B cell (primary cell): ENCODE measurements around the gene WNT9B. TPM values are rescaled to one million over a fixed set of nuclear protein-coding genes. Genes with fewer than 3 reads are reported as not detected.

Source experiments
- ATAC-seq: fragments of 200-7000 bp; cut with Tn5 transposase; one replicate; pipeline ENCODE4 v1.10.0; 2021; ENCODE audit warnings: low read depth, mild to moderate bottlenecking, moderate number of reproducible peaks, moderate library complexity
- CTCF ChIA-PET: fragments of 350-600 bp; sonication (Branson Sonifier 250); formaldehyde crosslinking; loops from one replicate; lab custom pipeline; 2021; ENCODE audit warnings: antibody characterized with exemption, inconsistent platforms; lab: Charles Lee
- POLR2A ChIA-PET: fragments of 350-600 bp; sonication (Branson Sonifier 250); formaldehyde crosslinking; loops from one replicate; lab custom pipeline; 2021; ENCODE audit warnings: antibody characterized with exemption; lab: Charles Lee
- DNase-seq: peaks from one replicate; pipeline ENCODE4 v3.0.0; 2013
- H2AFZ ChIP-seq: 2 replicates; pipeline ENCODE4 v1.6.1; 2012; ENCODE audit warnings: mild to moderate bottlenecking, low read depth, low read length; ENCODE audit not compliant: insufficient read depth, poor library complexity, severe bottlenecking
- H3K27ac ChIP-seq, 2 donors: 1 replicate in 1 of 2; 2 replicates in 1 of 2; pipeline ENCODE4 v1.5.1; 2012 to 2013; ENCODE audit warnings: low read length in 2 of 2, mild to moderate bottlenecking in 2 of 2, moderate library complexity in 1 of 2
- H3K27me3 ChIP-seq, 4 experiments: fragments of 200-600 bp in 1 of 4; sonication (generic) in 1 of 4; replicated peaks in 1 of 4; 1 replicate in 2 of 4; 2 replicates in 2 of 4; pipeline versions ENCODE4 v1.6.1 to v1.7.0; 2013 to 2016; ENCODE audit warnings: low read length in 3 of 4, mild to moderate bottlenecking in 2 of 4, mixed read lengths in 1 of 4, moderate library complexity in 1 of 4; ENCODE audit not compliant: insufficient read depth in 4 of 4, control insufficient read depth in 3 of 4; ENCODE audit errors: control extremely low read depth in 1 of 4
- H3K36me3 ChIP-seq, 2 experiments: replicated peaks in 1 of 2; 1 replicate in 1 of 2; 2 replicates in 1 of 2; pipeline versions ENCODE4 v1.6.1 to v1.7.1; 2013; ENCODE audit warnings: low read length in 1 of 2; ENCODE audit not compliant: insufficient read depth in 2 of 2, control insufficient read depth in 1 of 2; ENCODE audit errors: control extremely low read depth in 1 of 2, extremely low read depth in 1 of 2
- H3K4me1 ChIP-seq, 2 donors: fragments of 200-600 bp in 1 of 2; sonication (generic) in 1 of 2; 1 replicate in 1 of 2; 2 replicates in 1 of 2; pipeline versions ENCODE4 v1.5.1 to v1.6.1; 2013 to 2017; ENCODE audit warnings: low read length in 2 of 2; ENCODE audit not compliant: control insufficient read depth in 2 of 2, insufficient read depth in 2 of 2
- H3K4me2 ChIP-seq: replicated peaks from 2 replicates; pipeline ENCODE3; 2012; ENCODE audit warnings: mild to moderate bottlenecking, low read depth, low read length; ENCODE audit not compliant: poor library complexity, severe bottlenecking
- H3K4me3 ChIP-seq, 5 experiments: fragments of 200-600 bp in 1 of 5; sonication (generic) in 1 of 5; 1 replicate in 3 of 5; 2 replicates in 2 of 5; pipeline versions ENCODE4 v1.5.1 to v1.7.0; 2011 to 2016; ENCODE audit warnings: low read length in 4 of 5, mild to moderate bottlenecking in 4 of 5, low read depth in 2 of 5, control low read depth in 1 of 5, moderate library complexity in 1 of 5; ENCODE audit not compliant: insufficient read depth in 1 of 5; ENCODE audit errors: control extremely low read depth in 1 of 5, extremely low read depth in 1 of 5
- H3K79me2 ChIP-seq: fragments of 200-600 bp; sonication (generic); one replicate; pipeline ENCODE4 v1.6.0; 2016; ENCODE audit warnings: low read length; ENCODE audit not compliant: control insufficient read depth, insufficient read depth
- H3K9ac ChIP-seq: fragments of 200-600 bp; sonication (generic); 2 replicates; pipeline ENCODE4 v1.6.1; 2017; ENCODE audit warnings: mild to moderate bottlenecking, low read length, moderate library complexity
- H3K9me3 ChIP-seq, 3 donors: one replicate each; pipeline versions ENCODE4 v1.6.1 to v1.7.1; 2013; ENCODE audit warnings: low read length in 2 of 3; ENCODE audit not compliant: control insufficient read depth in 2 of 3, insufficient read depth in 1 of 3; ENCODE audit errors: control extremely low read depth in 1 of 3
- H4K20me1 ChIP-seq: 2 replicates; pipeline ENCODE4 v1.6.0; 2012; ENCODE audit warnings: mild to moderate bottlenecking, low read length; ENCODE audit not compliant: insufficient read depth, control insufficient read depth, poor library complexity, severe bottlenecking
- H3K27ac Mint-ChIP-seq: one replicate; pipeline ENCODE4 v1.8.0; 2021; ENCODE audit warnings: mixed read lengths
- H3K27me3 Mint-ChIP-seq: one replicate; pipeline ENCODE4 v1.8.0; 2021; ENCODE audit warnings: mixed read lengths
- H3K4me1 Mint-ChIP-seq: one replicate; pipeline ENCODE4 v1.8.0; 2021; ENCODE audit warnings: mixed read lengths
- H3K4me3 Mint-ChIP-seq: one replicate; pipeline ENCODE4 v1.8.0; 2021; ENCODE audit warnings: mixed read lengths
- H3K9me3 Mint-ChIP-seq: one replicate; pipeline ENCODE4 v1.8.0; 2022; ENCODE audit warnings: mixed read lengths; ENCODE audit not compliant: insufficient read depth
- CTCF ChIP-seq: fragments of 200-600 bp; IDR thresholded peaks from one replicate; pipeline ENCODE4 v1.8.0; 2022; ENCODE audit warnings: antibody characterized with exemption, mild to moderate bottlenecking
- EZH2 ChIP-seq: IDR thresholded peaks from 2 replicates; pipeline ENCODE4 v1.6.1; 2012; ENCODE audit warnings: borderline replicate concordance, low read depth, mild to moderate bottlenecking, moderate library complexity, low read length; ENCODE audit not compliant: insufficient read depth, poor library complexity, severe bottlenecking
- WGBS: methylation state at CpG from one replicate; pipeline ENCODE4 v1.1.5; 2013; ENCODE audit warnings: missing lambda C conversion rate; ENCODE audit not compliant: insufficient coverage; 5-methylcytosine and 5-hydroxymethylcytosine counted together
- intact Hi-C: fragments of 100-400 bp; cut with micrococcal nuclease; formaldehyde crosslinking; loops from one replicate; pipeline ENCODE4 v1.10.0; 2022
- polyA plus RNA-seq: library from polyadenylated mRNA; depleted of rRNA; stranded (reverse); fragments of >200 nt; gene quantifications from 2 replicates; pipeline ENCODE4 v1.2.3, GENCODE V29; 2012
- total RNA-seq, 2 donors: library from RNA; stranded (reverse); fragments of 120-200 nt in 1 of 2; gene quantifications; 1 replicate in 1 of 2; 2 replicates in 1 of 2; pipeline versions ENCODE4 v1.2.3 to v1.2.4, GENCODE V29; 2013 to 2022

Gene WNT9B
- total and polyA plus RNA-seq, 2 donors (not counting 1 experiment from before 2014, with no cell fraction given) = not detected

GRCh38 chr17:46908068-46908737, 56.8 kb downstream of the WNT9B start:
- 90% methylated on average over 9 of the region's 14 CpGs for WGBS
- H3K9me3 Mint-ChIP-seq = no peaks in the 10 kb centered on the region
- no peak overlapping the region for H3K27ac Mint-ChIP-seq
- no peaks in the 10 kb centered on the region for H3K36me3 ChIP-seq
- ChIA-PET CTCF (interaction anchor here (1.3 kb wide), 1 partner anchor 12 kb away, joined by 5 read pairs; no protein-coding TSS in a partner anchor), POLR2A (no interaction called here)
- no peak overlapping the region for H3K4me2 ChIP-seq
- peaks cover 0 to 6% (median 2%) of the 10 kb centered on the region in 4 experiments for H3K27me3 ChIP-seq
- no peak for DNase-seq
- H3K9me3 ChIP-seq = peaks cover 0 to 2% (median 0%) of the 10 kb centered on the region in 3 donors
- H3K4me1 Mint-ChIP-seq = peaks cover 2% of the 10 kb centered on the region
- H3K9ac ChIP-seq = no peak overlapping the region
- no peak for ATAC-seq
- H2AFZ ChIP-seq = no peak overlapping the region
- TF ChIP-seq CTCF (no peak), EZH2 (no peak)
- H4K20me1 ChIP-seq = no peaks in the 10 kb centered on the region
- no peaks in the 10 kb centered on the region for H3K4me1 ChIP-seq
- H3K27ac ChIP-seq = no peak overlapping the region
- H3K4me3 Mint-ChIP-seq = no peak overlapping the region
- H3K4me3 ChIP-seq = no peak overlapping the region
- intact Hi-C loops = no loop called here
- H3K27me3 Mint-ChIP-seq = peaks cover 25% of the 10 kb centered on the region
- no peaks in the 10 kb centered on the region for H3K79me2 ChIP-seq

- peaks cover 0 to 6% (median 2%) of the 10 kb centered on the region in 4 experiments for H3K27me3 ChIP-seq
- H3K4me2 ChIP-seq = no peak overlapping the region
- Mint-ChIP-seq H3K27me3 (peaks cover 17% of the 10 kb centered on the region), H3K4me3 (no peak overlapping the region), H3K27ac (no peak overlapping the region), H3K4me1 (peaks cover 2% of the 10 kb centered on the region), H3K9me3 (no peaks in the 10 kb centered on the region)
- WGBS = 92% methylated on average over 7 of the region's 10 CpGs
- ChIA-PET POLR2A (no interaction called here), CTCF (no interaction called here)
- no peaks in the 10 kb centered on the region for H3K79me2 ChIP-seq
- H3K36me3 ChIP-seq = no peaks in the 10 kb centered on the region
- H3K9ac ChIP-seq = no peak overlapping the region
- H3K4me1 ChIP-seq = no peaks in the 10 kb centered on the region
- TF ChIP-seq EZH2 (no peak), CTCF (no peak)
- peaks cover 0 to 2% (median 0%) of the 10 kb centered on the region in 3 donors for H3K9me3 ChIP-seq
- no peak overlapping the region for H3K27ac ChIP-seq
- no peak overlapping the region for H2AFZ ChIP-seq
- intact Hi-C loops = no loop called here
- H4K20me1 ChIP-seq = no peaks in the 10 kb centered on the region
- H3K4me3 ChIP-seq = no peak overlapping the region
- ATAC-seq (no peak), DNase-seq (no peak)
Observed at GRCh38 chr17:46910179-46910927, 59.0 kb downstream of the WNT9B start.
